ENCODE results near the gene SERGEF.

DNA sequence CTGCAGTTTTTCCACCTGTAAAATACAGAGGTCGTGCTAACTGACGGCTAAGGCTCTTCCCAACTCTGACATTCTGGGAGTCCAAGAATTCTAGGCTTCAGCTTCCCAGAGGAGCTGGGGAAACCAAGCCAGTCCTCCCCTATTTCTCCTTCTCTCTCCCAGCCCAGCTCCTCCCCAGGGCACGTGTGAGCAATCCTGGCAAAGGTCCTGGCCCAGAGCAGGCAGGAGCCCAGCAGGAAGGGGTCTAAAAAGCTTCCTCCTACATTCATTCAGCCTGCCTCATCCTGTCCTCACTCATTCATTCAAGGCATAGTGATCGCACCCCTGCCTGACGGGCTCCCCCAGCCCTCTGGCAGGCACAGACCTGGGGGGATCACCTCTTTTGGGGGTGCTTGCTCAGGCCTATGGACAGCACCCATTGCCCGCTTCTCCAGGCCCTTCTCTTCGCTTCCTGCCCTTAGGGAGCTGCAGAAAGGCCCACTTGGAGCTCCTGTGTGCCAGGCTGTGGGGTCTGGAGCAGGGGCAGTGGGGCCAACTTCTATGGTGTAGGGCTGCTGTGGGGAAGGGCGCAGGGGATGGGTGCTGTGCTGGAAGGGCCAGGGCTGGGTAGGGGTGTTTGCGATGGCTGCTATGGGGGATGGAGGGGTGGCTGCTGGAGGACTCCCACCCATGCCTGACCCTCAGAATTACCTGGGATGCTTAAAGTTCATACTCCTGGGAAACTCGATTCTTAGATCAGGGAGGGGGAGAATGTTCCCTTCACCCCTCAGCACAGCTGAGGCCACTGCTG is 268.5 kb downstream of the SERGEF start:
- TF ChIP-seq, protein P1, sequence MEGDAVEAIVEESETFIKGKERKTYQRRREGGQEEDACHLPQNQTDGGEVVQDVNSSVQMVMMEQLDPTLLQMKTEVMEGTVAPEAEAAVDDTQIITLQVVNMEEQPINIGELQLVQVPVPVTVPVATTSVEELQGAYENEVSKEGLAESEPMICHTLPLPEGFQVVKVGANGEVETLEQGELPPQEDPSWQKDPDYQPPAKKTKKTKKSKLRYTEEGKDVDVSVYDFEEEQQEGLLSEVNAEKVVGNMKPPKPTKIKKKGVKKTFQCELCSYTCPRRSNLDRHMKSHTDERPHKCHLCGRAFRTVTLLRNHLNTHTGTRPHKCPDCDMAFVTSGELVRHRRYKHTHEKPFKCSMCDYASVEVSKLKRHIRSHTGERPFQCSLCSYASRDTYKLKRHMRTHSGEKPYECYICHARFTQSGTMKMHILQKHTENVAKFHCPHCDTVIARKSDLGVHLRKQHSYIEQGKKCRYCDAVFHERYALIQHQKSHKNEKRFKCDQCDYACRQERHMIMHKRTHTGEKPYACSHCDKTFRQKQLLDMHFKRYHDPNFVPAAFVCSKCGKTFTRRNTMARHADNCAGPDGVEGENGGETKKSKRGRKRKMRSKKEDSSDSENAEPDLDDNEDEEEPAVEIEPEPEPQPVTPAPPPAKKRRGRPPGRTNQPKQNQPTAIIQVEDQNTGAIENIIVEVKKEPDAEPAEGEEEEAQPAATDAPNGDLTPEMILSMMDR (IDR thresholded peaks at IDR 0.05; ENCODE audit: insufficient read depth, low read length), result no peak
- TF ChIP-seq POLR2AphosphoS5 (IDR thresholded peaks at IDR 0.05; ENCODE audit: low read depth), result no peak

Data from HL-60 (cell line).